ENCODE measurements around the gene CCR5AS.
"Not testable (repeated sequence)": the region's sequence is repeated elsewhere in the genome, so short reads cannot be mapped to it uniquely, and the experiment has no call there.

Gene CCR5AS

DNA sequence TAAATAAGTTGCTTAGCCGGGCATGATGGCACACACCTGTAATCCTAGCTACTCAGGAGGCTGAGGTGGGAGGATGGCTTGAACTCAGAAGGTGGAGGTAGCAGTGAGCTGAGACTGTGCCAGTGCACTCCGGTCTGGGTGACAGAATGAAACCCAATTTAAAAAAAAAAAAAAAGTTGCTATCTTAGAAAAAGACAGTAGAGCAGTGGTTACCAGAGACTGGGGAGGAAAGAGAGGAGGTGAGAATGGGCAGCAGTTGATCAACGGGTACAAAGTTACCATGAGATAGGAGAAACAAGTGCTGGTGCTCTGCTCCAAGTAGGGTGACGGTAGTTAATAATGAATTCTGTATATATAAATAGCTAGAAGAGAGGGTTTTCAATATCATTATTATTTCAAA, 53.8 kb downstream of the CCR5AS start:
- H3K4me3 Mint-ChIP-seq: peak overlapping the region; percentile 55
- H3K27ac Mint-ChIP-seq: no peak overlapping the region
- ATAC-seq (replicated peaks): no peak
- no peaks in the 10 kb centered on the region for H3K36me3 Mint-ChIP-seq (ENCODE audit: low read depth)
- peaks cover 58% of the 10 kb centered on the region for H3K4me1 Mint-ChIP-seq
- H3K27me3 Mint-ChIP-seq: peaks cover 3% of the 10 kb centered on the region
- H3K9me3 Mint-ChIP-seq: no peaks in the 10 kb centered on the region

DNA sequence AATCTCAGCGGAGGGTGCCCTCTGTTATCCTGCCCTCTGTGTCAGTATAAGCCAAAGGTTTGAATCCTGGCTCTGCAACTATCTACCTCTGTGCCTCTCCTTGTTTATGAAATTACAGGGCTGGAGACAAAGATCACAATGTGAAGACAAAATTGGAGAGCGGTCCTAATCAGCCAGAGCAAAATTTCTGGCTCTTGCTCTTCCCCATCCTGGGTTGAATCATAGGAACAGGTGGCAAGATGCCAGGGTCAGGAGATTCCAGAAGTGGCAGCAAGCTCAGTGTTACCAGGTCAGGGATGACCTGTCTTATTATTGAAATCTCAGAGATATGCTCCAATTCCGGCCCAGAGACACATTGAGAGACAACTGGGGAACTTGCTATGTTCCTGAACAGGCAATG, 55.2 kb downstream of the CCR5AS start:
- no peak for ATAC-seq (replicated peaks)
- Mint-ChIP-seq H3K4me3 (no peak overlapping the region), H3K4me1 (peaks cover 52% of the 10 kb centered on the region), H3K27me3 (peaks cover 3% of the 10 kb centered on the region), H3K36me3 (ENCODE audit: low read depth) (no peaks in the 10 kb centered on the region), H3K9me3 (no peaks in the 10 kb centered on the region), H3K27ac (no peak overlapping the region)

DNA sequence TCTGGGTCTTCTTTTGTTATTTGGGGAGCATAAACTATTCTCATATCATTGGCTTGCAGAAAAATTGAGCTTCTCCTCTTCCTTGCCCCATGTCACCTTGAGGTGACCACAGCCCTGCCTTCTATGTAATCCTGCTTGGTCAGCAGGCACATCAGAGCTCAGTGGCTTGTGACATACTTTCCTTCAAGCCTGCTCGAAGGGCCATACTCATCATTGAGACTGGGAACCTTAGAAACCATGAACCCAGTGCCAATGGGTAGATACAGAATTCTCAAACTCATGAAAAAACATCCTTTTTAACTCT, 56.7 kb downstream of the CCR5AS start:
- H3K4me3 Mint-ChIP-seq: peak overlapping the region; percentile 56
- H3K27me3 Mint-ChIP-seq: no peaks in the 10 kb centered on the region
- peak; percentile 43 for ATAC-seq (replicated peaks)
- peaks cover 42% of the 10 kb centered on the region for H3K4me1 Mint-ChIP-seq
- H3K36me3 Mint-ChIP-seq (ENCODE audit: low read depth): no peaks in the 10 kb centered on the region
- no peaks in the 10 kb centered on the region for H3K9me3 Mint-ChIP-seq
- peak overlapping the region; percentile 73 for H3K27ac Mint-ChIP-seq

DNA sequence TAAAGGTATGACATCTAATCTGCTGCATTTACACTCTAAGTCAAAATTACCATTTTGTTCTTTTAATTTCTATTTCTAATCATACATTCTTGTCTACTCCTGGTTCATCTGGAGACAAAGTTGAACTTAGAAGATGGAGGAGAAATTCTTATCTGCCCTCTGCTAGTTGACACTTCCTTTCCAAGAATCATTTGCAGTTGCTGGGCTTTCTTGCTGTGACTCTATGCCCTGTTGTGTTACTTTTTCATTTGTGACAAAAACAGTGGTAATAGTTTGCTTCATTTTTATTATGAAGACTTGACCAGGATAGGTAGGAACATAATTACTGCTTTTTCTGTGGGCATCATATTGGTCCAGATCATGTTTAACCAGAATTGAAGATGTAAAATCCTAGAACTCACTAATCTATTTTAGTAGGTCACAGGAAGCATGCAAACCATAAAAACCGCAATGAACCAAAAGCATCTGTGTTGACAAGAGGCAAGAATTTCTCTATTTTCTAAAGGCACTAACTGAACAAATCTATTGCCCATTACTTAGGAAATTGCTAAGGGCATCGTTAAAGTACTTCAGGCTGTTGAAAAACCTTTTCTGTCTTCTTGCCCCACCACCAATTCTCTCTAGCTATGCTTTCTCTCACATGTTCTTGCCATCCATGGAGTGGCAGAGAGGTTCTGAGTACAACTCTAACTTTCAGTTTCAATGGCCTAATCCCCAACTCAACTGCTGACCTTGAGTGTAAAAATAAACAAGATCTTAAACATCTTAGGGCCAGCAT, 57.2 kb downstream of the CCR5AS start:
- Mint-ChIP-seq H3K4me3 (peak overlapping the region; percentile 56), H3K27me3 (no peaks in the 10 kb centered on the region), H3K27ac (peak overlapping the region; percentile 73), H3K4me1 (peaks cover 36% of the 10 kb centered on the region), H3K9me3 (no peaks in the 10 kb centered on the region), H3K36me3 (ENCODE audit: low read depth) (no peaks in the 10 kb centered on the region)
- ATAC-seq (replicated peaks): peak; percentile 24

DNA sequence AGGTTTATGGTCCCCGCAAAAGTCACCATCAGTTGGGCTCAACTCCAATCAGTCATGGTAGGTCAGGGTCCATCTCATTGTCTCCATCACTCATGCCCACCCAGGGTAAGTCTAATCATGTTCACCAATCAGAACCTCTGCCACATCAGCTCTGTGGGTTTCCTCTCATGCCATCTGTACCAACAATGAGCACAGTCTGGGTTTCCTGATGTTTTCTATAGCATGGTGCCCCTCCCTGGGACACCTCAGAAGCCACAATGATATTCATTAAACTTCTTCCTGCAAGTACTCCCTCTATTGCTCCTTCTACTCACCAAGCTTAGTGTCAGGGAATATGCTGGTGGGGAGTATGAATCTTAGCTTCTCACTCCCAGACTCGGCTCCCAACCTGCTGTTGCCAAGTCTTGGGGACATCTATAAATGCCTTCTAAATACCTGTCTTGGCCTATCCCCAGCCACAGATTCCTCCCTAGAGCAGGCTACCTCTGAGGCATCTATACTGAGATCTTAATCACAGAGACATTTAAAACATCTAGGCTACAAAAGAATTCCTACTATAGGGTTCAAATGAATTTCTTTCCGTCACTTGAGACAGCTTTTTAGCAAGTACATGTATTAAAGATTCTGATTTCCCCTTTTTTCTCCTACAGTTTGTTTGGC, 57.9 kb downstream of the CCR5AS start:
- H3K4me1 Mint-ChIP-seq: peaks cover 32% of the 10 kb centered on the region
- peak overlapping the region; percentile 56 for H3K4me3 Mint-ChIP-seq
- H3K27ac Mint-ChIP-seq: peak overlapping the region; percentile 73
- no peaks in the 10 kb centered on the region for H3K27me3 Mint-ChIP-seq
- H3K9me3 Mint-ChIP-seq: no peaks in the 10 kb centered on the region
- H3K36me3 Mint-ChIP-seq (ENCODE audit: low read depth): no peaks in the 10 kb centered on the region
- peak; percentile 22 for ATAC-seq (replicated peaks)

DNA sequence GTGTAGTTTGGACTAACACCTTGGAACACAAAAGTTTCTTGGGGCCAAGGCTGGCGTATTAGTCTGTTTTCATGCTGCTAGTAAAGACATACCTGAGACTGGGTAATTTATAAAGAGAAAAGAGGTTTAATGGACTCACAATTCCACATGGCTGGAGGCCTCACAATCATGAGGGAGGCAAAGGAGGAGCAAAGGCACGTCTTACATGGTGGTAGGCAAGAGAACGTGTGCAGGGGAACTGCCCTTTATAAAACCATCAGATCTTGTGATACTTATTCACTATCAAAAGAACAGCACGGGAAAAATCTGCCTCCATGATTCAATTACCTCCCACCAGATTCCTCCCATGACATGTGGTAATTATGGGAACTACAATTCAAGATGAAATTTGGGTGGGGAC, 62.4 kb downstream of the CCR5AS start:
- Mint-ChIP-seq H3K27ac (no peak overlapping the region), H3K9me3 (peaks cover 9% of the 10 kb centered on the region), H3K27me3 (no peaks in the 10 kb centered on the region), H3K36me3 (ENCODE audit: low read depth) (no peaks in the 10 kb centered on the region), H3K4me3 (no peak overlapping the region), H3K4me1 (peaks cover 12% of the 10 kb centered on the region)
- no peak for ATAC-seq (replicated peaks)

DNA sequence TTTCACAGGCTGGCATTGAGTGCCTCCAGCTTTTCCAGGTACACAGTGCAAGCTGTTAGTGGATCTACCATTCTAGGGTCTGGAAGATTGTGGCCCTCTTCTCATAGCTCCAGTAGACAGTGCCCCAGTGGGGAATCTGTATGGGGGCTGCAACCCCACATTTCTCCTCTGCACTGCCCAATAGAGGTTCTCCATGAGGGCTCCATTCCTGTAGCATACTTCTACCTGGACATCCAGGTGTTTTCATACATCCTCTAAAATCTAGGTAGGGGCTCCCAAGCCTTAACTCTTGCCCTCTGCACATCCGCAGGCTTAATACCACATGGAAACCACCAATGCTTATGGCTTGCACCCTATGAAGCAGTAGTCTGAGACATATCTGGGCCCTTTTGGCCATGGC, 68.0 kb downstream of the CCR5AS start:
- H3K4me3 Mint-ChIP-seq: no peak overlapping the region
- no peaks in the 10 kb centered on the region for H3K36me3 Mint-ChIP-seq (ENCODE audit: low read depth)
- ATAC-seq (replicated peaks): no peak
- H3K27ac Mint-ChIP-seq: no peak overlapping the region
- peaks cover 19% of the 10 kb centered on the region for H3K9me3 Mint-ChIP-seq
- peaks cover 16% of the 10 kb centered on the region for H3K4me1 Mint-ChIP-seq
- H3K27me3 Mint-ChIP-seq: no peaks in the 10 kb centered on the region

DNA sequence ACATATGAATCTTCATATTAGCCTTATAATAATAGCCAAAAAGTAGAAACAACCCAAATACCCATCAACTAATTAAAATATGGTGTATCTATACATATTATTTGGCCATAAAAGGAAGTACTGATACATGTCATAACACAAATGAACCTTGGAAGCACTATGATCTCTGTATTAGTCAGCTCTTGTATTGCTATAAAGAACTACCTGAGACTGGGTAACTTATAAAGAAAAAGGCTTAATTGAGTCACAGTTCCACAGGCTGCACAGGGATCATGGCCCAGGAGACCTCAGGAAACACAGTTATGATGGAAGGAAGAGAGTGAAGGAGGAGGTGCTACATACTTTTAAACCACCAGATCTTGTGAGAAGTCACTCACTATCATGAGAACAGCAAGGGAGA, 69.0 kb downstream of the CCR5AS start:
- H3K27ac Mint-ChIP-seq: peak overlapping the region; percentile 28
- peak; percentile 76 for ATAC-seq (replicated peaks)
- peaks cover 20% of the 10 kb centered on the region for H3K4me1 Mint-ChIP-seq

DNA sequence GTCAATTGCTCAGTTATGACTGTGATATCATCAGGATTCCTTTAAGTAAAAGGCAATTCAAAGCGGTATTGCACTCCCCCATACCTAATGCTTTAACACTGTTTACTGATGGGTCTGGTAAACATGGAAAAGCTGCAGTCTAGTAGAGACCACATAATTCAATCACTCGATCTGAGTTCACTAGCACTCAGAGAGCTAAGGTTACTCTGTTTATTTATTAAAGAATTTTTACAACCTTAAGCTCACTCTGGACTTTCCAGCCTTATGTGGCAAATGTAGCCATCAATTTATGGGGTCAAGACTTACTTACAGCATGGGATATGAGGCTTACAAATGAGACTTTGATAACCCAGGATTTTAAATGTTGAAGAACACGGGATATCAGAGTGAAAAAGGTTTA, 71.3 kb downstream of the CCR5AS start:
- H3K4me1 Mint-ChIP-seq: peaks cover 30% of the 10 kb centered on the region
- peak overlapping the region; percentile 35 for H3K27ac Mint-ChIP-seq

More for the DNA sequence above, 69.0 kb downstream of the CCR5AS start:
- Mint-ChIP-seq H3K4me3 (no peak overlapping the region), H3K9me3 (peaks cover 19% of the 10 kb centered on the region), H3K36me3 (ENCODE audit: low read depth) (no peaks in the 10 kb centered on the region), H3K27me3 (no peaks in the 10 kb centered on the region)

DNA sequence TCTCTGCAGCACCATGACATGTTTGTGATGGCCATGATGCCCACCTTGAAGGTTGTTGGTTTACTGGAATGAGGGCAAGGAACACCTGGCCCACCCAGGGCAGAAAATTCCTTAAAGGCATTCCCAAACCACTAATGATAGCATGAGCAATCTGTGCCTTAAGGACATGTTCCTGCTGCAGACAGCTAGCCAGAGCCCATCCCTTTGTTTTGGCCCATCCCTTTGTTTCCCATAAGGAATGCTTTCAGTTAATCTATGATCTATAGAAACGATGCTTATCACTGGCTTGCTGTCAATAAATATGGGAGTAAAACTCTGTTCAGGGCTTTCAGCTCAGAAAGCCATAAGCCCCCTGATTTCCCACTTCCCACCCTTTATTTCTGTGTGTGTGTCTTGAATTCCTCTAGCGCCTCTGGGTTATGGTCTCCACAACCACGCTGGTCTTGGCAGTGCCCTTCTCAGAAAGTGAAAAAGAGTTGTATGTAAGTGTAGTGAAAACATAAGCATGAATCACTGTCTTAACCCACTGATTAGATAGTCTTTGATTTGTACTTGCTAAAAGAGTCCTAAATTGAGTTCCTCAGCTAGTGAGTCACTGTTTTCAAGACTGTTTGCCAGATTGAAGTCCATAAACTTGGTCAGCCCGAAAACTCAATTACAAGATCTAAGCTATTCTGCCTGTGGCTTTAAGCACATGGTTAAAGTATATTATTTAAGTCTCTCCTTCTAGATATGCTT, 72.0 kb downstream of the CCR5AS start:
- H3K27me3 Mint-ChIP-seq: peaks cover 9% of the 10 kb centered on the region
- ATAC-seq (replicated peaks): peak; percentile 96
- H3K9me3 Mint-ChIP-seq: peaks cover 14% of the 10 kb centered on the region
- no peaks in the 10 kb centered on the region for H3K36me3 Mint-ChIP-seq (ENCODE audit: low read depth)
- no peak overlapping the region for H3K4me3 Mint-ChIP-seq
- H3K4me1 Mint-ChIP-seq: peaks cover 30% of the 10 kb centered on the region
- H3K27ac Mint-ChIP-seq: peak overlapping the region; percentile 35

More for the DNA sequence above, 71.3 kb downstream of the CCR5AS start:
- ATAC-seq (replicated peaks): no peak
- no peaks in the 10 kb centered on the region for H3K36me3 Mint-ChIP-seq (ENCODE audit: low read depth)
- H3K27me3 Mint-ChIP-seq: peaks cover 9% of the 10 kb centered on the region
- H3K9me3 Mint-ChIP-seq: peaks cover 19% of the 10 kb centered on the region
- no peak overlapping the region for H3K4me3 Mint-ChIP-seq

DNA sequence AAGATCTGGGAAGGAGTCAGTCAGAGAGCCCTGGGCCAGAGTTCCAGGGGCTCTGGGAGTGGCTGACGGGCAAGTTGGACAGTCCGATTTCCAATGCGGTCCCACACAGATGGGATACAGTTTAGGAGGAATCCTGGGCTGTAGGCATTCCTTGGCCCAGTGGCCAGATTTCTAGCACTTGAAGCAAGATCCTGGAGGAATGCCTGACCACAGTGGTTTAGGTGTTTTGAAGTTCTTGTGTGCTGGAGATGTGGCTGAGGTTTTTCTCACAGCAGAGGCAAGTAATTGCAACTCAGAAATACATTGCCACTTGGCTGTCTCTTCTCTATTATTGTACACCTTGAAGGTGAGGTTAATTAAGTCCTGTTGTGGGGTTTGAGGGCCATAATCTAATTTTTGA, 76.2 kb downstream of the CCR5AS start:
- not testable (repeated sequence) for ATAC-seq (replicated peaks); H3K27me3 Mint-ChIP-seq; H3K4me3 Mint-ChIP-seq; H3K9me3 Mint-ChIP-seq; H3K27ac Mint-ChIP-seq; H3K36me3 Mint-ChIP-seq (ENCODE audit: low read depth)
- H3K4me1 Mint-ChIP-seq: peaks cover 22% of the 10 kb centered on the region

DNA sequence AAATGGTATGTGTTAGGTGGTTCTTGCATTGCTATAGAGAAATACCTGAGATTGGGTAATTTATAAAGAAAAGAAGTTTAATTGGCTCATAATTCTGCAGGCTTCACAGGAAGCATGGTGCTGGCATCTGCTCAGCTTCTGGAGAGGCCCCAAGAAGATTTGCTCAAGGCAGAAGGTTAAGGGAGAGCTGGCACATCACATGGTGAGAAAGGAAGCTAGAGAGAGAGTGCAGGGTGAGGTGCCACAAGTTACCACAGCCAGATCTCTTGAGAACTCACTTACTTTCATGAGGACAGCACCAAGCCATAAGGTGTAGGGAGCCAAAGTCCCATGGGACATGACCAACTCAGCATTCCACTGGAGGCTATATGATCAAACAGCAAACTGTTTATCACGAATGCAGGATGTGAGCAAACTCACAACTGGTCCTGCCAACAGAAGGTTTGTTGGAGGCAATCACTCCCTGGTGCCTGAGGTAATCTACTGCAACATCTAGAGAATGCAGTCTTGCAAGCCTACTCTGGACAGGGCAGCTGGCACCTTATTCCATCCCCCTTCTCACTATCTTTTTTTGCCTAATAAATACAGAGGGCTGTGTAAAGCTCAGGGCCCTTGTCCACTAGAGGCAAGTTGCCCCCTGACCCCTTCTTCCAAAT, 81.1 kb downstream of the CCR5AS start:
- no peaks in the 10 kb centered on the region for H3K27me3 Mint-ChIP-seq
- H3K27ac Mint-ChIP-seq: no peak overlapping the region
- ATAC-seq (replicated peaks): no peak
- peaks cover 3% of the 10 kb centered on the region for H3K9me3 Mint-ChIP-seq
- H3K36me3 Mint-ChIP-seq (ENCODE audit: low read depth): no peaks in the 10 kb centered on the region
- no peaks in the 10 kb centered on the region for H3K4me1 Mint-ChIP-seq
- no peak overlapping the region for H3K4me3 Mint-ChIP-seq

DNA sequence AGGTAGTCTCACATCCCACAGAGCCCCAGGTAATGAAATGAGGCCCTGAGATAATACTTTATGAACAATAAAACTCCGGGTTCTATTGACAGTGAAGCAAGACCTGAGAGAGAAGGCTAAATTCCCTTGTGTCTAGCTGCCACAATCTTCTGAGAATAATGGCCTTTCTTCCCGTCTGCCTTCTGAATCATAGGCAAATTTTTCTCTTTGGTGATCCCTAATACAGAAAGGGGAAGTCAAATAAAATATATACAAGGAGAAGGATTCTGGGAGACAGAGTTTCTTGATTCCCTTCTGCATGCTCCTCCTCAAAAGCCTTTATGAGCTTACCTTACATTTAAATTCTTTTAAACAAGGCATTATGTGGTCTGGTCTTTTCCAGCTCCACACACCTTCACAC, 82.8 kb downstream of the CCR5AS start:
- Mint-ChIP-seq H3K4me1 (no peaks in the 10 kb centered on the region), H3K36me3 (ENCODE audit: low read depth) (no peaks in the 10 kb centered on the region), H3K4me3 (no peak overlapping the region), H3K9me3 (peaks cover 3% of the 10 kb centered on the region), H3K27ac (no peak overlapping the region), H3K27me3 (no peaks in the 10 kb centered on the region)
- no peak for ATAC-seq (replicated peaks)

DNA sequence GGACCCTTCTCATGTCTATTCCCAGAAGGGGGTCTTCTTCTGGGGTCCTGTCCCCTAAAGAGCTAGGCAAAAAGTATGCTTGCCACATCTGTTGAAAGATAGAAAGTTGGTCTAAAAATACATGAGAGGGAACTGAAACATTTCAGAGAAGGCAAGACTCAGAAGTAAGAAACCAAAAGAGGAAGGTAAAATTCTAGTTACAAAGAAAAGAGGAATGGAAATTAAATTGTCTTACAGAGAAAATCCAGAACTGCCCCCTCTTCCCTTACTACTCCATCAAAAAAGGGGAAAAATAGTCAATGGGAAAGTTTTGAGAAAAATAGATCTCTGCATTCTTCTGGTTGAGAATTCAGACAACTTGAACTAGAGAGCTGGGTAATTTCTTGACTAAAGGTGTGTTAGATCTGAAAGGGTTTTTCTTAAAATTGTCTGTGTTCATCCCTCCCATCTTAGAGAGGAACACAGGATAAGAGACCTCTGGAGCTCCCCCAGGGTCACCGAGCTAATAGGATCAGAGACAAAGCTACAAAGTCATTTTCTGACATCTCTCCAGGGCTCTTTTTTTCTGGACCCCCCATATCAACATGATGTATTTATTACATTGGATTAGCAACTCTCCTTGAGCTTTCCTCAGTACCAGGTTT, 85.3 kb downstream of the CCR5AS start:
- Mint-ChIP-seq H3K36me3 (ENCODE audit: low read depth) (no peaks in the 10 kb centered on the region), H3K9me3 (peaks cover 3% of the 10 kb centered on the region), H3K27me3 (no peaks in the 10 kb centered on the region), H3K4me3 (no peak overlapping the region), H3K27ac (no peak overlapping the region), H3K4me1 (no peaks in the 10 kb centered on the region)
- ATAC-seq (replicated peaks): no peak

Measured in activated T-helper 17 cell treated with anti-CD3 and anti-CD28 coated beads, Interleukin-2, amount 50 U/mL, for 72 hours (primary cell).